ENCODE measurements around the gene EFR3B. TPM values are rescaled to one million over a fixed set of nuclear protein-coding genes. Genes with fewer than 3 reads are reported as not detected.

Gene EFR3B
- total RNA-seq, 1 experiment from 2014 or later, result 0.43 TPM

DNA sequence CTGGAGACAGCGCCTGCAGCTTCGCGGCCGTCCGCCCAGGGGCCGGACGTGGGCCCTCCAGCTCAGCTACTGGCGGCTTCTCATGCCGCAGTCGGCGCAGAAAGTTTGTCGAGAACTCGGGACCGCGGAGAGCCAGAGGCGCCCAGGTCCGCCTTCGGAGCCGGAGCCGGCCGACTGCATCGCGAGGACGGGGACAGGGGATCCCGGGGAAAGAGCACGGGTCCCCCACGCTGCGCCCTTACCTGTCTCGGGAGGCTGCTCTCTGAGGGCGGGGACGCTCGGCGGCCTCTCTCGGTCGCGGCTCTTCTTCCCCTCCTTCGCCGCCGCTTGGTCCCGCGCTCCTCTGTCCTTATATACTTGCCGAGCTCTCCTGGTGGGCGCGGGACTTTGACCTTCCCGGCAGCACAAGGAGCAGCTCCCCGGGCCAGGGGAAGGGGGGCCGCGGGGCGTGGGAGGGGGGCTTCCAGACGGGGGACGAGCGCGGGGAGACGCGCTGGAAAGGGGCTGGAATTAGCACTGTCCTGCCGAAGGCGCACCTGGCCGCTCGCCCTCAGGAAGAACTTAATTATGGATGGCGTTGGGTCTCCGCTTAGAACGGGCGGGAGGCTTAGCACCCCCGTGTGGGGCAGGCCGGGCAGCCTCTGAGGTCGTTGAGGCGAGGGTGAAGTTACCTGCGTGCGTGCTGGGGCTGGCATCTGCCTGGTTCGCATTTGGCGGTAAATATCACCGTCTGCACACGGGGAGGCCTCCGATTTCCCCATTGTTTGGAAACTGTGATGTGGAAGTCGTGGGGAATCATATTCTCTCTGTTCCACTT, 126.6 kb downstream of the EFR3B start, which contains the start of gene POMC:
Gene POMC, minus strand, starts transcription at position 325 of the 817 bp plus-strand sequence. CDS start 3,808 bp downstream, outside the sequence.
- H3K4me3 ChIP-seq, result 0 out of 2 replicates have a peak within 1 kb of the TSS, but pooled peaks have one; percentile 22
- peaks cover 41% of the 10 kb centered on the region for H3K27me3 ChIP-seq

DNA sequence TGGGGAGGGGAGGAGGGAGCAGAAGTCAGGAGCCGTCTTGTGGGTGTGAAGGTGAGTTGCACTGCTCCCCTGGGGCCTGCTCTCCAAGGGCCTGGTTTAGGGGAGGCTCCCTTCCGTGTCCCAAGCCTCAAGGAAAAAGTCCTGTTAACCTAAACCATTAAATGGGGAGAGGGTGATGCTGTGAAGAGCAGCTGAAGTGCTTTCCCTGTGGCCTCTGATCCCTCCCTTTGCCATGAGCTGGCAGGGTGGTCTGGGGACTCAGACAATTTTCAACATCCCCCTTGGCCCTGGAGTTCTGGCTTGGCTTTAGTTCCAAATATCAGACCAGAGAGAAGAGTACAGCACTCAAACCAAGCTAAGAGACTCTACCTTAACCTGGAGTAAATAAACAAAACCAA, 127.2 kb downstream of the EFR3B start:
- H3K27me3 ChIP-seq, result peaks cover 41% of the 10 kb centered on the region
- H3K9me3 ChIP-seq, result no peaks in the 10 kb centered on the region
- no peak for DNase-seq
- no peaks in the 10 kb centered on the region for H3K36me3 ChIP-seq
- H3K4me3 ChIP-seq, result no peak overlapping the region

More for the DNA sequence above, 126.6 kb downstream of the EFR3B start, which contains the start of gene POMC:
- Histone ChIP-seq H3K36me3 (no peaks in the 10 kb centered on the region), H3K9me3 (no peaks in the 10 kb centered on the region)
- DNase-seq, result peak; percentile 15

DNA sequence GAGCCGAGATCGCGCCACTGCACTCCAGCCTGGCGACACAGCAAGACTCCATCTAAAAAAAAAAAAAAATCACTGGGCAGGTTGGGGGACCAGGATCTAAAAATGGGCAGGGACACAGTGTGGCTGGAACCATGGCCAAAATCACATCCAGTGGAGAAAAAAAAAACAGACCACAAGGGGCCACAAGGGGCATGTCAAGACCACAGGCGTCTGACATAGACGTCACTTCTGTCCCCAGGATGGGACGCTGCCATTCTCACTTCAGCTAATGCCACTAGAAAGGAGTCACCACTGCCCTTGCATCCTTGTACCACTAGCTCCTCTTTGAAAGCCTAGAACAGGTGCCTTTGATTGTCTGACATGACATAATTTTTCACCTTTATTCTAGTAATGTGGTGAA, 129.0 kb downstream of the EFR3B start:
- peaks cover 39% of the 10 kb centered on the region for H3K27me3 ChIP-seq
- H3K36me3 ChIP-seq, result no peaks in the 10 kb centered on the region
- H3K9me3 ChIP-seq, result no peaks in the 10 kb centered on the region
- no peak for DNase-seq
- H3K4me3 ChIP-seq, result no peak overlapping the region

DNA sequence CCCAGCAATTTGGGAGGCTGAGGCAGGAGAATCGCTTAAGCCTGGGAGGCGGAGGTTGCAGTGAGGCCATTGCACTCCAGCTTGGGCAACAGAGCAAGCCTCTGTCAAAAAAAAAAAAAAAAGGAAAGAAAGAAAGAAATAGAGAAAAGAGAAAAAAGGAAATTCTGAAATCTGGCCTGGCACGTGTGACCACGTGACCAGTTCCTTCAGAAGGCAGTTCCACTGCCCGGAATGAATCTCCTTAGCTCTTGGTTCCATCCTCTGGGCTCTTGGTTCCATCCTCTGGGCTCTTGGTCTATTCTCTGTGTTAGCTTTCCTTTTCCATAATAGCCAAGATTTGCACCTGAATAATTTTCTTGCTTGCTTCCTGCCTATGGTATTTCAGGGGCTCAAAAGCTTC, 131.8 kb downstream of the EFR3B start:
- H3K4me3 ChIP-seq, result no peak overlapping the region
- no peak for DNase-seq
- H3K27me3 ChIP-seq, result peaks cover 16% of the 10 kb centered on the region
- no peaks in the 10 kb centered on the region for H3K9me3 ChIP-seq
- H3K36me3 ChIP-seq, result no peaks in the 10 kb centered on the region

DNA sequence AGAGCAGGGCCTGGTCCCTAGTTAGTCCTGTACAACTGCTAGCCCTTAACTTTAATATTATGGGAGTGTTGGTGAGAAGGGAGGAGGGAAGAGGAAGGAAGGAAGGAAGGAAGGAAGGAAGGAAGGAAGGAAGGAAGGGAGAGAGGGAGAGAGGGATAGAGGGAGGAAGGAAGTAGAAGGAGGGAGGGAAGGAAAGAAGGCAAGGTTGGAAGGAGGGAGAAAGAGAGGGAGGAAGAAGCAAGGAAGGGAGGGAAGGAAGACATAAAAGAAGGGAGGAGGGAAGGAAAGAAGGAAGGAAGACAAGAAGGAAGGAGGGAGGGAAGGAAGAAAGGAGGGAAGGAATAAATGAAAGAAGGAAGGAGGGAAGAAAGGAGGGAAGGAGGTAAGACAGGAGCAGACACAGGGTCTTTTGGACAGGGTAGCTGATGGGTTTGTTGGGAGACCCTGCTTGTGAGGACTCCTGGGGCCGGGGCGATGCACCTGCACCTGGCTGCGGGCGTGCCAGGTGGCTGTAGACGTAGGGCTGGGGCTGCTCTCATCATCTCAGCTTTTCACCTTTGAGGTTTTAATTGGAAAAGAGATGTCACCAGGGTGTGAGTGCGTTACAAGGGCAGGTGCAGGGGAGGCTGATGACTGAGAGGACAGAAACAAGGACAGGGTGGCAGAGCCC, 132.5 kb downstream of the EFR3B start:
- Histone ChIP-seq H3K27me3 (peaks cover 10% of the 10 kb centered on the region), H3K9me3 (no peaks in the 10 kb centered on the region), H3K4me3 (no peak overlapping the region), H3K36me3 (no peaks in the 10 kb centered on the region)
- no peak for DNase-seq

DNA sequence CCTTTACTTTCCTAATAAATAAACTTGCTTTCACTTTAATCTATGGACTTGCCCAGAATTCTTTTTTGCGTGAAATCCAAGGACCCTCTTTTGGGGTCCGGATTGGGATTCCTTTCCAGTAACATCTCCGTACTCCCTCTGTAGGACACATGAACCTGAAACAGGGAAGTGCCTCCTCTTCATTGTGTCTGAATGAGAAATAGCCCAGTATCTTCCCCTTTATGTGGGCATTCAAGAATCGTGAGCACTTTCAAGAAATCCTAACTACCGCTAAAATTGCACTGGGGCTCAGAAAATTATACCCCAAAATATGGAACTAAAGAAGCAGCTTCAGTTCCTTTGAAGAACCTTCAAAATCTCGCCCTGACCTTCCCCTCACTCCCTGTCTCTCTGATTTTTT, 134.3 kb downstream of the EFR3B start:
- no peak for DNase-seq
- Histone ChIP-seq H3K27me3 (peaks cover 3% of the 10 kb centered on the region; the same call in 1 of the 2 replicates), H3K36me3 (no peaks in the 10 kb centered on the region), H3K4me3 (no peak overlapping the region), H3K9me3 (no peaks in the 10 kb centered on the region)

DNA sequence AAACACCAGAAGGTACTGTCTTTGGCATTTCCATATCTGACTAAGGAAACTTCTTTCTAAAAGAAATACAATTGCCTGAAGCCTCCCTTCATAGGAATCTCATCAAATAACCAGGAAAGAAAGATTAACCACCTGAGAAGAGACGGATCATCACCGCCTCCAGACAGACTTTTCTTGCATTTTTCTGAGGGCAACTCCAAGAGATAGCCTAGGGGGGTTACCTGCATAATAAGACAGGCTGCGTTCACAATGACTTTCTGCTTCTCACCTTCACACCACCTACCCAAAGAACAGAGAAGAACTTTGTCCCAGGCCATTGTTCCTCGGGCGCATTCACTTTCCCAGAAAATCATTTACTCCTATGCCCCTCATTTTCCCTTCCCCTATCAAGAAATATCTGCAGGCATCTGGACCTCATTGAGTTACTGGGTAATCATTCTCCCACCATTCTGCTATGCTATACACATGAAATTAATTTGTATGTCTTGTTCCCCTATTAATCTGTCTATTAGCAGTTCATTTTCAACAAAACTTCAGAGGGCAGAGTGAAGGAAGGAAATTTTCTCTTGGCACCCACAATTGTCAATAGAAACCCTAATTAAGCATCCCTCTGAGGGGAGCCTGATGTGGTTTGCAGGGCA, 134.8 kb downstream of the EFR3B start:
- DNase-seq, result no peak
- H3K4me3 ChIP-seq, result no peak overlapping the region
- peaks cover 3% of the 10 kb centered on the region; the same call in 1 of the 2 replicates for H3K27me3 ChIP-seq
- H3K36me3 ChIP-seq, result no peaks in the 10 kb centered on the region
- H3K9me3 ChIP-seq, result peaks cover 1% of the 10 kb centered on the region; the same call in 1 of the 2 replicates

DNA sequence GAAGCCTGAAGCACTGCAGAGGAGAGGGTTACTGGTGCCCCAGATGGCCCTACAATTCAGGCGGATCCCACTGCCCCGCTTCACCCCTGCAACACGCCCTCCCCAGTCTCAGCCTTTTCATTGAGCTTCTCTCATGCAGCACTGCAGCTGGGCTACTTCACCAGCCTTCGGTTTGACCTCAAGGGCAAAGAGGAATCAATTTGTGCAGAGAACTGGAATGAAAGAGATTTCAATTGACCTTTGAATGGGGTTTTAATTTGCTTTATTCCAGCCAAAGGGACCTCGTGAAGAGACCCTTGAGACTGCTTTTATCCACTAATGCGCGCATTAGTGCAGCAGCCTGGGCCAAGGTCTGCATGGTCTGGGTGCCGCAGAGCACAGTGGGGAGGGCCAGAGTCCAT, 135.3 kb downstream of the EFR3B start:
- Histone ChIP-seq H3K4me3 (no peak overlapping the region), H3K9me3 (peaks cover 6% of the 10 kb centered on the region; the same call in 1 of the 2 replicates)

DNA sequence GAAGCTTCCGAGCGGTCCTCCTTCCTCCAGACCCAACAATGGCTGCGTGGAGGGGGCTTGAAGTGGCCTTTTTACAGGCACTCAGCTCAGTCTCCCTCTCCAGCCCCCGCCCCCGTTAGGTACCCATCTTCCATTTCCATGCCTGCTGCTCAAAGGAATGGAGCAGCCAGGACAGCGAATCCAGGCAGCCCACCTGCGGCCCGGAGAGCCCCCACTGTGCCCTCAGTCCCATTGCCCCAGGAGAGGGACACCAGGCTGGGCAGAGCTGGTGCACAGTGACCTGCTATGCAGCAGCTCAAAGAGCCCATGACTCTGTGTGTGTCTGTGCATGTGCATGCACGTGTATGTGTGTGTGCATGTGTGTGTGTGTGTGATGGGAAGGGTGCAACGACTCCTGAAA, 137.1 kb downstream of the EFR3B start:
- H3K9me3 ChIP-seq, result peaks cover 6% of the 10 kb centered on the region; the same call in 1 of the 2 replicates
- no peak for DNase-seq
- H3K27me3 ChIP-seq, result no peaks in the 10 kb centered on the region
- no peaks in the 10 kb centered on the region for H3K36me3 ChIP-seq
- no peak overlapping the region for H3K4me3 ChIP-seq

More for the DNA sequence above, 135.3 kb downstream of the EFR3B start:
- Histone ChIP-seq H3K36me3 (no peaks in the 10 kb centered on the region), H3K27me3 (peaks cover 3% of the 10 kb centered on the region; the same call in 1 of the 2 replicates)
- DNase-seq, result no peak

DNA sequence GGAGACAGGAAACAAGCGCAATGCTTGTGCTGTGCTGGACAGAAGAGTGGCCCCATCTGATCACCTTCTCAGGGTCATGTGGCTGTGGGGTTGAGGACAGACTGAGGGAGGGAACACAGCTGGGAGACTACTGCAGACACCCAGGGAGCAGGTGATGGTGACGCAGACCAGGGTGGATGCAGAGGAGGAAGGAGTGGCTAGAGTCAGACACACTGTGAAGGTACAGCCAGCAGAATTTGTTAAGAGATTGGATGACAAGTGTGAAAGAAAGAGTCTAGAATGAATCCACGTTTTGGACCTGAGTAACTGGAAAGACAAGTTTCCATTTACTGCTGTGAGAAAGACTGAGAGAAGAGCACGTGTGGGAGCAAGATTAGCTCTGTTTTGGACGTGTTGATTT, 142.4 kb downstream of the EFR3B start:
- no peaks in the 10 kb centered on the region for H3K27me3 ChIP-seq
- DNase-seq, result no peak
- no peaks in the 10 kb centered on the region for H3K36me3 ChIP-seq
- peaks cover 6% of the 10 kb centered on the region; the same call in 1 of the 2 replicates for H3K9me3 ChIP-seq
- no peak overlapping the region for H3K4me3 ChIP-seq

DNA sequence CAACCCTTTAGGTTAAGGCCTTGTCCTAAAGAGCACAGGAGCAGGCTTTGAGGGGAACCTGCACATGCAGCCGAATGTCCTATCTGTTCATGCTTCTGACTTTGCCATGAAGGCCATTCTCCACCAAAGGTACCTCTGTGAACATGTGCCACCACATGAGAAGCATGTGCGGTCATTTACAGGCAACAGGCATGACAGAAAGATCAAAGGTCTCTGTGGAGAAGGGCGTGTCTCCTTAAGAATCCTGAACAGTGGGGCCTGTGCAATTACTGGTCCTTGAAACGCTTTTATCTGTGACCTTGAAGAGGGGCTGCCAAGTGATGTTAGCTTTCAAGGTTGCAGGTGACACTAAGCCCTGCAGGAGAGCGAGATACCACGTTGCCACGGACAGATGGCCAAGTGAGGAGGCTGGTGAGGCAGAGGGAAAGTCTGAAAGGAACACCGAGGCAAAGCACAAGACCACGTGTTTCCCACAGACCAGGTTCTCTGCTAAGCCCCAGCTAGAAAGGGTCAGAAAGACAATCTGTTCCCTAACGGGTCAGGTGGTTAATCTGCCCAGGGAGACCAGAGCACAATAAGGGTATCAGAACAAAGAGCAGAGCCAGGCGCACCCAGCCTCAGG, 146.0 kb downstream of the EFR3B start:
- Histone ChIP-seq H3K27me3 (no peaks in the 10 kb centered on the region), H3K9me3 (no peaks in the 10 kb centered on the region), H3K4me3 (no peak overlapping the region), H3K36me3 (no peaks in the 10 kb centered on the region)
- no peak for DNase-seq

DNA sequence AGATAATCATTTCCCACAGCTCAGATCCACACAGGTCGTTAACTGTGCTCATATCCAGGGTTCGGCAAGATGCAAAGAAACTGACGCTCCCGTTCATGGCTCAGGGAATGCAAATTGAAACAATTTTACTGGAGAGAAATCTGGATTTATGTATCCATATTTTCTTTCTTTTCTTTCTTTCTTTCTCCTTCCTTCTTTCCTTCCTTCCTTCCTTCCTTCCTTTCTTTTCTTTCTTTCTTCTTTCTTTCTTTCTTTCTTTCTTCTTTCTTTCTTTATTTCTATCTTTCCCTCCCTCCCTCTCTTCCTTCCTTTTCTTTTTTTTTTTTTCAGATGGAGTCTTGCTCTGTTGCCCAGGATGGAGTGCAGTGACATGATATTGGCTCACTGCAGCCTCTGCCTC, 146.5 kb downstream of the EFR3B start:
- Histone ChIP-seq H3K36me3 (no peaks in the 10 kb centered on the region), H3K4me3 (no peak overlapping the region), H3K27me3 (no peaks in the 10 kb centered on the region)

DNA sequence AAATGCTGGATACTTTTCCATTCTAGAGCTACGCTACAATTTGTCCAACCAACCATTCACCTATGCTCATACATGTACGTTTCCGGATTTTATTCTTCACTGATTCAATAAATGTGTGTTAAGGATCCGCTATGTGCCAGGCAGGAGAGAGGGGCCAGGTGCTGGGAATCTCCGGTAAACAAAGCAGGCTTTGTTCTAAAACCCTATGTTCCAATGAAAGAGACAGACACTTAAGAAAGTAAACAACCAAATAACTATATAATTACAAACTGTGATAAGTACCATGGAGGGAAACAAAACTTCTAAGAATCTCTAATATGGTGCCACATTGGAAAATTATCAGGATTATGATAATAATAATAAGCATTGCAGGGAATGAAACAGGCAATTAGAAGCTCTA, 148.7 kb downstream of the EFR3B start:
- no peaks in the 10 kb centered on the region for H3K9me3 ChIP-seq
- H3K27me3 ChIP-seq, result no peaks in the 10 kb centered on the region
- H3K36me3 ChIP-seq, result no peaks in the 10 kb centered on the region
- no peak overlapping the region for H3K4me3 ChIP-seq
- no peak for DNase-seq

More for the DNA sequence above, 146.5 kb downstream of the EFR3B start:
- H3K9me3 ChIP-seq, result no peaks in the 10 kb centered on the region
- DNase-seq, result no peak

DNA sequence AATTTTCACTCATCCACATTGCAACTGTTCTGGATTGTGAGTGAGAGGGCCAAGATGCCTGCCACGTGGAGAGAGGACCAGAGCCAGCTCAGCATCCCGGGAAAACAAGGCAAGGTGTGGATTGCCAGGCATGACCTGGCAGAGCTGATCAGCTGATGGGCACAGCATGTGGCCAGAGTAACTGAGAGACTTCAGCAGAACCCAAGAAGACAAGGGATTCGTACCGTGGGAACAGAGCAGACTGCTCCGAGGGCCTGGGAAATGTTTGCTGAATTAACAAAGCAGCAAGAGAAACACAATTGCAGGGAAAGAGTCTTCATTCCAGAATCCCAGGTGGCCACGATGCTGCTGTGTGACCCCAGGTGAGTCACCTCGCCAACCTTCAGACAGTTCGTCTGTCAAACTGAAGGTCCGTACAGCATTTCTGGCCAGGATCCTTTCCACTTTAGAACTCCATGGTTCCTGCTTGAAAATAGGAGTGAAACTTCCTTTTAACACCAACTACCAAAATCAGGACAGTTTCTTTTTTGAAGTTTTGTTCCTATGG, 152.8 kb downstream of the EFR3B start:
- no peaks in the 10 kb centered on the region for H3K9me3 ChIP-seq
- H3K36me3 ChIP-seq, result no peaks in the 10 kb centered on the region
- no peak for DNase-seq
- H3K27me3 ChIP-seq, result no peaks in the 10 kb centered on the region
- H3K4me3 ChIP-seq, result no peak overlapping the region

DNA sequence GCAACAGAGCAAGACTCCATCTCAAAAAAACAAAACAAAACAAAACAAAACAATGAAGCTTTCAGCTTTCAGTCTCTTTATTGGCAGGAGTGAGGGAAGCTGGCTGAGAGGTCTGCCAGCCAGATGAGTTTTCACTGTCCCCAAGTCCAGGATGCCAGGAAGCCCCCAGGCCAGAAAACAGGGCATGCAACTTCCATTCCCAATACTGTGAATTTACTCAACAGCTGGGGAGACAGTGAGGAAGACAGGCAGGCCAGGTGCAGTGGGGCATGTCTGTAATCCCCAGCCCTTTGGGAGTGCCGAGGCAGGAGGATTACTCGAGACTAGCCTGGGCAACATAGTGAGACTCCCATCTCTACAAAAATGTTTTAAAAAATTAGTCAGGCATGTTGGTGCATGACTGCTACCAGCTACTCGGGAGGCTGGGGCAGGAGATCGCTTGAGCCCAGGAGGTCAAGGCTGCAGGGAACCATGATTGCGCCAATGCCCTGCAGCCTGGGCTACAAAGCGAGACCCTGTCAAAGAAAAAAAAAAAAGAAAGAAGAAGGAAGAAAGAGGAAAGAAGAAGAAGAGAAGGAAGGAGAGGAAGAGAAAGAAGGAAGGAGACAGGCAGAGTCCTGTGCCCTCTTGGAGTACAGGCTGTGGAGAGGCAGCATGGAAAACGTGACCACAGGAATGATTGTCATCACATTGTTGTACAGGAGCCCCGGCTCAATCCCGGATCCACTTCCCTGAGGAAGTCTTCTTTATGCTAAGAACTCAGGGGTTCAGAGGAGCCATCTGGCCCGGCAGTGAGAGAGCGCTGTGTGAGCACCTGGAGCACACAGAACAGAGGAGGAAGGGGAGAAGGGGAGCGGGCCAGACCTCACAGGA, 155.7 kb downstream of the EFR3B start:
- DNase-seq, result no peak
- Histone ChIP-seq H3K36me3 (no peaks in the 10 kb centered on the region), H3K27me3 (no peaks in the 10 kb centered on the region), H3K9me3 (no peaks in the 10 kb centered on the region), H3K4me3 (no peak overlapping the region)

DNA sequence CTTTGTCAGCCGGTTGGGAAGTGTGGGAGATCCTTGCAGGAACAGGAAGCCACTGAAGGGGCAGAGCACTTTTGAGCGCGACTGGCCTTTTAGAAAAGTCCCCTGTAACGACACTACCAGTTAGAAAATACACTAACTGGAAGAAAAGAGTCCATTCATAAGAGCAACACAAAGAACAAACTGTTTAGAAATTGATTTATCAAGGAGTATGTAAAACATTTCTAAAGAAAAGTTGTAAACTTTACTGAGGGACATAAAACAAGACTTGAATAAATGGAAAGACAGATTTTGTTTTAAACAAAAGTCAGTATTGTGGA, 156.3 kb downstream of the EFR3B start:
- no peaks in the 10 kb centered on the region for H3K9me3 ChIP-seq
- H3K4me3 ChIP-seq, result no peak overlapping the region
- no peaks in the 10 kb centered on the region for H3K36me3 ChIP-seq
- no peak for DNase-seq
- no peaks in the 10 kb centered on the region for H3K27me3 ChIP-seq

Data from MG63 (cell line).